Fibroblast of the aortic adventitia (primary cell): ENCODE results near the gene CRHR1. TPM values are rescaled to one million over a fixed set of nuclear protein-coding genes. Genes with fewer than 3 reads are reported as not detected.

Source experiments
- DNase-seq: peaks from one replicate; pipeline ENCODE4 v3.0.0-alpha.2; 2010; ENCODE audit warnings: low read depth
- H3K4me3 ChIP-seq: 2 replicates; pipeline ENCODE4 v1.5.1; 2011; ENCODE audit warnings: low read depth, mild to moderate bottlenecking, control low read depth, low read length, moderate library complexity
- total RNA-seq: library from RNA; depleted of rRNA; stranded (reverse); fragments of >200 nt; gene quantifications from 2 replicates; pipeline ENCODE4 v1.2.3, GENCODE V29; 2012; ENCODE audit warnings: low replicate concordance
- TF ChIP-seq, protein P1 (sequence below): IDR thresholded peaks from 2 replicates; pipeline ENCODE4 v1.5.1; 2011; ENCODE audit warnings: mild to moderate bottlenecking, low read length, control low read depth, inconsistent platforms; ENCODE audit not compliant: insufficient read depth

CRHR1 gene
- total RNA-seq, 1 donor: not detected

DNA sequence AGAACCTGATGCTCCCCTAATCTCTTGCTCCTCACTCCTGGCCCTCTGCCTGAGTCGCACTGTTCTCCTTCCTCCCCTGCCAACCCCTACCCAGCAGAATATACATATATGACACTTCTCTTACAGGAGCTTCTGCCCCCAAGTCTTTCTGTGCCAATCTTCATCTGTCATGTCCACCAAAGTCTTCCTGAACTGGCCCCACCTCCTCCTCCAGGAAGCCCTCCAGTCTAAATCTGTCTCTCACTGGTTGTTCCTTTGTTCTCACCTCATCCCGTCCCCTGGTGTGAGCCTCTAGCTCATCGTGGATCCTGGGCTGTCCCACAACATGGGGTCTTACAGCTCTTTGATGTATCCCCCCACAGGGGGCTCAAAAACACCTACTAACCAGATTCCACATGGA, 8.3 kb downstream of the CRHR1 start:
- no peak overlapping the region for H3K4me3 ChIP-seq
- DNase-seq: no peak
- TF ChIP-seq, protein P1, sequence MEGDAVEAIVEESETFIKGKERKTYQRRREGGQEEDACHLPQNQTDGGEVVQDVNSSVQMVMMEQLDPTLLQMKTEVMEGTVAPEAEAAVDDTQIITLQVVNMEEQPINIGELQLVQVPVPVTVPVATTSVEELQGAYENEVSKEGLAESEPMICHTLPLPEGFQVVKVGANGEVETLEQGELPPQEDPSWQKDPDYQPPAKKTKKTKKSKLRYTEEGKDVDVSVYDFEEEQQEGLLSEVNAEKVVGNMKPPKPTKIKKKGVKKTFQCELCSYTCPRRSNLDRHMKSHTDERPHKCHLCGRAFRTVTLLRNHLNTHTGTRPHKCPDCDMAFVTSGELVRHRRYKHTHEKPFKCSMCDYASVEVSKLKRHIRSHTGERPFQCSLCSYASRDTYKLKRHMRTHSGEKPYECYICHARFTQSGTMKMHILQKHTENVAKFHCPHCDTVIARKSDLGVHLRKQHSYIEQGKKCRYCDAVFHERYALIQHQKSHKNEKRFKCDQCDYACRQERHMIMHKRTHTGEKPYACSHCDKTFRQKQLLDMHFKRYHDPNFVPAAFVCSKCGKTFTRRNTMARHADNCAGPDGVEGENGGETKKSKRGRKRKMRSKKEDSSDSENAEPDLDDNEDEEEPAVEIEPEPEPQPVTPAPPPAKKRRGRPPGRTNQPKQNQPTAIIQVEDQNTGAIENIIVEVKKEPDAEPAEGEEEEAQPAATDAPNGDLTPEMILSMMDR: no peak

- H3K4me3 ChIP-seq: no peak overlapping the region
- DNase-seq: peak; percentile 8
- TF ChIP-seq, protein P1: no peak
Measured at GRCh38 chr17:45792995-45793755, 9.1 kb downstream of the CRHR1 start.

- TF ChIP-seq, protein P1: no peak
- H3K4me3 ChIP-seq: no peak overlapping the region
- no peak for DNase-seq
Measured at GRCh38 chr17:45793999-45794540, 9.9 kb downstream of the CRHR1 start.

DNA sequence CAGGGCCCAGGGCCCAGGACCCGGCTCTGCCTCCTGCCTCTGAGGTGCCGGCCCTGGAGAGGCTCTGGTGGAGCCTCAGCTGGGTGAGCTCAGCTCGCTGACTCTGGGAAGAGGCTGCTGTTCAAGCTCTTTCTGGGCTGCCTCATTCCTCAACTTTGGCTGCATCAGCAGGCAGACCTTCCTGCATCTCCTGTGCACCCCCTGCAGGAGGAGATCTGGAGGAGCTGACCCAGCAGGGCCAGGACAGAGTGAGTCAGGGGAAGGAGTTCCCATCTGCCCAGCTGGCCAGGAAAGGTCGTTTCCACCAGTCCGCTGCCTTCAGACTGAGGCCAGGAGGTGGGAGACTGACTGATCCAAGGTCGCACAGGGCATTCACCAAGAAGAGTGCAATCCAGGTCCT, 10.7 kb downstream of the CRHR1 start:
- no peak overlapping the region for H3K4me3 ChIP-seq
- TF ChIP-seq, protein P1: no peak
- no peak for DNase-seq

- no peak for DNase-seq
- TF ChIP-seq, protein P1: no peak
- no peak overlapping the region for H3K4me3 ChIP-seq
Measured at GRCh38 chr17:45800816-45801215, 16.7 kb downstream of the CRHR1 start.

GRCh38 chr17:45801421-45801820, 17.3 kb downstream of the CRHR1 start:
- TF ChIP-seq, protein P1: no peak
- no peak overlapping the region for H3K4me3 ChIP-seq
- no peak for DNase-seq
